HG02798 (cell line): ENCODE results near the gene E2F6.

ENCODE experiments used
- ATAC-seq: cut with Tn5 transposase; IDR thresholded peaks from one replicate; pipeline ENCODE4 v1.9.1; 2021; ENCODE audit warnings: mild to moderate bottlenecking; ENCODE audit not compliant: unreplicated experiment, poor library complexity

E2F6 gene

GRCh38 chr2:11465485-11466306 is at the start of gene E2F6:
Gene E2F6, minus strand, starts transcription at chr2:11466161. Its CDS starts 282 bp downstream, at chr2:11465879.
- peak; percentile 71 for ATAC-seq

- ATAC-seq: no peak
These were observed 49.6 kb upstream of the E2F6 start for GRCh38 chr2:11515490-11515981.

GRCh38 chr2:11514904-11515303 is 48.9 kb upstream of the E2F6 start:
- ATAC-seq: no peak

GRCh38 chr2:11514081-11514730 is 48.2 kb upstream of the E2F6 start:
- ATAC-seq: no peak

- ATAC-seq: no peak
These were observed 47.4 kb upstream of the E2F6 start for GRCh38 chr2:11513319-11513718.

GRCh38 chr2:11512431-11512830 is 46.5 kb upstream of the E2F6 start:
- no peak for ATAC-seq

- ATAC-seq: no peak
These were observed 43.8 kb upstream of the E2F6 start for GRCh38 chr2:11509657-11510360.

- ATAC-seq: no peak
These were observed 42.3 kb upstream of the E2F6 start for GRCh38 chr2:11508279-11508678.

- no peak for ATAC-seq
These were observed 41.6 kb upstream of the E2F6 start for GRCh38 chr2:11507517-11507916.

GRCh38 chr2:11506611-11506969 is 40.6 kb upstream of the E2F6 start:
- no peak for ATAC-seq

- ATAC-seq: peak; percentile 48
These were observed 40.0 kb upstream of the E2F6 start for GRCh38 chr2:11505652-11506610.

- ATAC-seq: no peak
These were observed 37.5 kb upstream of the E2F6 start for GRCh38 chr2:11503354-11503927.

- no peak for ATAC-seq
These were observed 36.9 kb upstream of the E2F6 start for GRCh38 chr2:11502740-11503292.

- peak; percentile 61 for ATAC-seq
These were observed 34.8 kb upstream of the E2F6 start for GRCh38 chr2:11500702-11501303.

GRCh38 chr2:11499081-11499743 is 33.3 kb upstream of the E2F6 start:
- ATAC-seq: no peak

- ATAC-seq: peak; percentile 95
These were observed 32.6 kb upstream of the E2F6 start for GRCh38 chr2:11498543-11499034.

GRCh38 chr2:11495844-11496681 is 30.1 kb upstream of the E2F6 start:
- ATAC-seq: no peak
